MM.1S (cell line): ENCODE results near the gene IST1.

Source experiments
- EZH2 ChIP-seq: fragments of 300-600 bp; sonication (generic); optimal IDR thresholded peaks from 2 replicates; pipeline ENCODE3; 2017; ENCODE audit warnings: low read depth, mild to moderate bottlenecking, antibody characterized with exemption, low read length, mixed read lengths
- EZH2phosphoT487 ChIP-seq: fragments of 300-600 bp; sonication (generic); IDR thresholded peaks from 2 replicates; pipeline ENCODE4 v1.6.1; 2018; ENCODE audit warnings: antibody characterized with exemption, low read length
- TF ChIP-seq, protein P1 (sequence below): fragments of 300-600 bp; sonication (generic); IDR thresholded peaks from 2 replicates; pipeline ENCODE4 v1.5.1; 2016; ENCODE audit warnings: antibody characterized with exemption, low read length, mixed read lengths

- TF ChIP-seq, protein P1, sequence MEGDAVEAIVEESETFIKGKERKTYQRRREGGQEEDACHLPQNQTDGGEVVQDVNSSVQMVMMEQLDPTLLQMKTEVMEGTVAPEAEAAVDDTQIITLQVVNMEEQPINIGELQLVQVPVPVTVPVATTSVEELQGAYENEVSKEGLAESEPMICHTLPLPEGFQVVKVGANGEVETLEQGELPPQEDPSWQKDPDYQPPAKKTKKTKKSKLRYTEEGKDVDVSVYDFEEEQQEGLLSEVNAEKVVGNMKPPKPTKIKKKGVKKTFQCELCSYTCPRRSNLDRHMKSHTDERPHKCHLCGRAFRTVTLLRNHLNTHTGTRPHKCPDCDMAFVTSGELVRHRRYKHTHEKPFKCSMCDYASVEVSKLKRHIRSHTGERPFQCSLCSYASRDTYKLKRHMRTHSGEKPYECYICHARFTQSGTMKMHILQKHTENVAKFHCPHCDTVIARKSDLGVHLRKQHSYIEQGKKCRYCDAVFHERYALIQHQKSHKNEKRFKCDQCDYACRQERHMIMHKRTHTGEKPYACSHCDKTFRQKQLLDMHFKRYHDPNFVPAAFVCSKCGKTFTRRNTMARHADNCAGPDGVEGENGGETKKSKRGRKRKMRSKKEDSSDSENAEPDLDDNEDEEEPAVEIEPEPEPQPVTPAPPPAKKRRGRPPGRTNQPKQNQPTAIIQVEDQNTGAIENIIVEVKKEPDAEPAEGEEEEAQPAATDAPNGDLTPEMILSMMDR, result no peak
- no peak for TF ChIP-seq EZH2phosphoT487
- TF ChIP-seq EZH2, result no peak
Observed at GRCh38 chr16:71870818-71871217, 24.5 kb upstream of the IST1 start.
